Activated CD8-positive, alpha-beta memory T cell treated with anti-CD3 and anti-CD28 coated beads for 1 hour (primary cell): ENCODE results near the gene SLC35F3.

Experiments used
- DNase-seq, 2 donors: peaks; one replicate each; pipeline ENCODE4 v3.0.0-alpha.2; 2020; ENCODE audit warnings: low read depth in 1 of 2; ENCODE audit errors: extremely low read depth in 1 of 2

Gene SLC35F3

GRCh38 chr1:234309598-234310459 is 405.4 kb downstream of the SLC35F3 start:
- peak; percentile 12 to 53 for DNase-seq

- DNase-seq, result no peak
These were observed 406.0 kb downstream of the SLC35F3 start for GRCh38 chr1:234310460-234310817.

GRCh38 chr1:234311414-234311813 is 406.9 kb downstream of the SLC35F3 start:
- no peak for DNase-seq

GRCh38 chr1:234313171-234313570 is 408.7 kb downstream of the SLC35F3 start:
- DNase-seq, result no peak

- no peak for DNase-seq
These were observed 410.6 kb downstream of the SLC35F3 start for GRCh38 chr1:234315091-234315541.

GRCh38 chr1:234315588-234315987 is 411.1 kb downstream of the SLC35F3 start:
- no peak for DNase-seq

- DNase-seq, result no peak
These were observed 412.0 kb downstream of the SLC35F3 start for GRCh38 chr1:234316486-234316885.

- no peak for DNase-seq
These were observed 412.5 kb downstream of the SLC35F3 start for GRCh38 chr1:234316937-234317336.

GRCh38 chr1:234320069-234320468 is 415.6 kb downstream of the SLC35F3 start:
- DNase-seq, result no peak

GRCh38 chr1:234320549-234320948 is 416.1 kb downstream of the SLC35F3 start:
- DNase-seq, result no peak

- no peak for DNase-seq
These were observed 416.8 kb downstream of the SLC35F3 start for GRCh38 chr1:234321231-234321630.

- DNase-seq, result no peak
These were observed 417.6 kb downstream of the SLC35F3 start for GRCh38 chr1:234322097-234322496.

- DNase-seq, result no peak
These were observed 418.5 kb downstream of the SLC35F3 start for GRCh38 chr1:234322979-234323378.

- no peak for DNase-seq
These were observed 420.3 kb downstream of the SLC35F3 start for GRCh38 chr1:234324821-234325220.

GRCh38 chr1:234325878-234326496 is 421.5 kb downstream of the SLC35F3 start:
- DNase-seq, result no peak

GRCh38 chr1:234326497-234327366 is 422.3 kb downstream of the SLC35F3 start:
- DNase-seq, result peak in 1 of 2 donors; percentile 51

- no peak for DNase-seq
These were observed 423.2 kb downstream of the SLC35F3 start for GRCh38 chr1:234327577-234328164.

- DNase-seq, result no peak
These were observed 426.4 kb downstream of the SLC35F3 start for GRCh38 chr1:234330843-234331215.

- DNase-seq, result no peak
These were observed 427.0 kb downstream of the SLC35F3 start for GRCh38 chr1:234331507-234331906.

GRCh38 chr1:234336359-234336758 is 431.9 kb downstream of the SLC35F3 start:
- DNase-seq, result no peak

- no peak for DNase-seq
These were observed 432.8 kb downstream of the SLC35F3 start for GRCh38 chr1:234337233-234337632.
